ENCODE results near the gene ABCD3.

Gene ABCD3

DNA sequence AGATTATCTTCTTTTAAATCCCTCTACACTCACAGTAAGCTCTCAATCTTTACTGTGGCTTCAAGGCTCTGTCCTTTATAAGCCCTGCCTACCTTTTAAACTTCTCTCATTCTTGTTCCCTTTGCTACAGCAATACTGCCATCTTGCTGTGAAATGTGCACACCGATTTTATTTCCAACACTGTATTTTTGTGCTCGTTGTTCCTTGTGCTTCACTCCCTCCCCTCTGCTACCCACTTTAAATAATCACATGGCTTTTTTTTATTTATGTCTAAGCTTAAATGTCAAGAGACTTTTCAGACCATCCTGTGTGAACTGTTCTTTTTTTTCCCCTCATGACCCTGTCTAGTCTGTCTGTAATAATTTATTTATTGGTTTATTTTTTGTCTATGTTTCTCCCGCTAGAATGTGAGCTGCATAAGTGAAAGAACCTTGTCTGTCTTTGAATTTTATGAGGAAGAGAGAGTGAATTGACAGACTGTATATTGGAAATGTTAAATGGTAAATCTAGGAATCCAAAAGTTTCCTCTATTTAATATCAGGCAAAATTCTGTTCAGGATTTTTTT lies 45.7 kb downstream of the ABCD3 start:
- no peaks in the 10 kb centered on the region for H3K9me3 Mint-ChIP-seq (ENCODE audit: low read depth)
- no peak overlapping the region for H3K27ac Mint-ChIP-seq
- H3K36me3 Mint-ChIP-seq: peaks cover 18% of the 10 kb centered on the region
- no peaks in the 10 kb centered on the region for H3K27me3 Mint-ChIP-seq
- H3K4me3 Mint-ChIP-seq: no peak overlapping the region
- peaks cover 7% of the 10 kb centered on the region for H3K4me1 Mint-ChIP-seq (ENCODE audit: low read depth)

DNA sequence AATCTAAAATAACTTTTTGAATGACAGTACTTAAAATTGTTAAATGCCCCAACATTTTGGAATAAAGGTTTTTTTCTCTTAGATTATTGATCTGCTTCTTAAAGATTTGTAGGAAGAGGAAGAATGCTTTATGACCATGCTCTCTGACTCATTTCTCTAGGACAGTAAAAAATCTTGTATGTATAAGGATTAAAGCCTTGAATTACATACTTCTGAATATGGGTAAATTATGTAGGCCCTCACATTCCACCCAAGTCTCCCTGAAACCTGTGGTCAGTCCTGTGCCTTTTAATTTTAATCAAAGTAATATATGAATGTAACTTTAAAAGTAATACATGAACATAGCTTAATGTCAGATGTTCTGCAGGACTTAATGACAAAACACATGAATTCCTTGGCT lies 50.5 kb downstream of the ABCD3 start:
- no peaks in the 10 kb centered on the region for H3K9me3 Mint-ChIP-seq (ENCODE audit: low read depth)
- H3K27ac Mint-ChIP-seq: no peak overlapping the region
- H3K36me3 Mint-ChIP-seq: peaks cover 10% of the 10 kb centered on the region
- no peaks in the 10 kb centered on the region for H3K27me3 Mint-ChIP-seq
- peaks cover under 1% of the 10 kb centered on the region for H3K4me1 Mint-ChIP-seq (ENCODE audit: low read depth)
- no peak overlapping the region for H3K4me3 Mint-ChIP-seq

DNA sequence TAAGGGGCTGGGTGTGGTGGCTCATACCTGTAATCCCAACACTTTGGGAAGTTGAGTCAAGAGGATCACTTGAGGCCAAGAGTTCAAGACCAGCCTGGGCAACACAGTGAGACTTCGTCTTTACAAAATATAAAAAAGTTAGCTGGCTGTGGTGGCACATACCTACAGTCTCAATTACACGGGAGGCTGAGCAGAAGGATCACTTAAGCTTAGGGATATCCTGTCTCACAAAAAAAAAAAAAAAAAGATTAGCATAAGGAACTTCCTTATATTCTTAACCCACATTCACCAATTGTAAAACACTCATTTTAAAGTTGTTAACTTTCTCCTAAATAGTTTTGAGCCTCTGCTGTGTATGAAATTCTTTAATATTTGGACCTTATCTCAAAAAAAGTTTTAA lies 53.1 kb downstream of the ABCD3 start:
- no peak overlapping the region for H3K27ac Mint-ChIP-seq
- H3K9me3 Mint-ChIP-seq (ENCODE audit: low read depth): no peaks in the 10 kb centered on the region
- H3K4me1 Mint-ChIP-seq (ENCODE audit: low read depth): no peaks in the 10 kb centered on the region
- H3K36me3 Mint-ChIP-seq: peaks cover 12% of the 10 kb centered on the region
- no peaks in the 10 kb centered on the region for H3K27me3 Mint-ChIP-seq
- H3K4me3 Mint-ChIP-seq: no peak overlapping the region

DNA sequence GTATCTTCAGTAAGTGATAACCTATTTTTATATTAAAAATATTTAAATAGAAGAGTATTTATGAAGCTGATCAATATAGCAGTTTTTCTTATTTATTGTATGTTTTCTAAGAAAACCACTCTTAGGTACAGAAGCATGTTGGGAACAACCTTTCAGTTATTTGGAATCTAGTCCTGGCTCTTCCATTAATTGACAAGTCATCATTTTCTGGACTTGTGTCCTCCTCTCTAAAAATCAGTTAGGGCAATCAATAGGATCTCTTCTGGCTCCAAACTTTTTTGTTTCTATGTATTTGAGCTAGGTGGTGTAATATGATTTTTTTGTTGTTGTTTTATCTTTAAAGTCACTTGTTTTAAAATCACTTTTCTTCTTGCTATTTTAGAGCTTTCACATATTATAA lies 57.0 kb downstream of the ABCD3 start:
- Mint-ChIP-seq H3K27me3 (no peaks in the 10 kb centered on the region), H3K36me3 (peaks cover 4% of the 10 kb centered on the region), H3K4me3 (no peak overlapping the region), H3K9me3 (ENCODE audit: low read depth) (no peaks in the 10 kb centered on the region), H3K27ac (no peak overlapping the region), H3K4me1 (ENCODE audit: low read depth) (no peaks in the 10 kb centered on the region)

DNA sequence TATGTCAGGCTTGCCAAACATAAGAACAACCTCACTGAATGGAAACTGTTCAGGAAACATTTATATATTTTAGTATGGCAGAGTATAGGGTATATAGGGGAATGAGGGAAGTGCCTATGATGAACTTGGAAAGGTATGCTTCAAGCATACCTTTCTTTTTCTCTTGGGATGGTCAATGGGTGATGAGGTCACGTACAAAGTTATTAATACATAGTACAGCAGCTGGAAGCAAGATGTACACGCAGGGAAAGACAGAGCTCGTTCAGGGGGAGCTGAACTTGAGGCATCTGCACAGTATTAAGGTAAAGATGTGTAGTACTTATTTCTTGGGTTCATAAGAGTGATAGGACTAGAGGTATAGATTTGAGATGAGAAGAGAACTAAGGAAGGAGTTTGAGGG lies 61.5 kb downstream of the ABCD3 start:
- Mint-ChIP-seq H3K4me3 (no peak overlapping the region), H3K27ac (no peak overlapping the region), H3K4me1 (ENCODE audit: low read depth) (no peaks in the 10 kb centered on the region), H3K27me3 (no peaks in the 10 kb centered on the region), H3K36me3 (peaks cover 7% of the 10 kb centered on the region), H3K9me3 (ENCODE audit: low read depth) (no peaks in the 10 kb centered on the region)

DNA sequence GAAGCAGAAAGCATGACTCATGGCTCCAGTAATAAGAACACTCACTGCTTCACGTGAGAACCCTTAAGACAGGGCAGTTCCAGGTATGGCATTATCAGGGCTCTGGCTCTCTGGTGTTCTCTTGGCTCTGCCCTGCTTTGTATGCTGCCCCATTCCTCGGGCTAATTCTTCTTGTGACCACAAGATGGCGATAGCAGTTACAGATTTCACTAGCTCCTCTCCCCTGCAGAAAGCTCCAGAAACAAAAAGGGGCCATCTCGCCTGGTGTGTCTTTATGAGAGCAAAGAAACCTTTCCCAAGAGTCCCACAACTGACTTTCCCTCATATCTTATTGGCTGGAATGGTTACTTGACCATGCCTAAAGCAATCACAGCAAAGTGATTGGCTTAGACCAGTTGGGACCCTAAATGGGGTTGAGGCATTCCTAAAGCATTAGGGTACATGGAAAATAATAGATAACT lies 63.3 kb downstream of the ABCD3 start:
- Mint-ChIP-seq H3K27ac (no peak overlapping the region), H3K27me3 (no peaks in the 10 kb centered on the region), H3K4me3 (no peak overlapping the region), H3K4me1 (ENCODE audit: low read depth) (no peaks in the 10 kb centered on the region), H3K9me3 (ENCODE audit: low read depth) (no peaks in the 10 kb centered on the region), H3K36me3 (peaks cover 5% of the 10 kb centered on the region)

DNA sequence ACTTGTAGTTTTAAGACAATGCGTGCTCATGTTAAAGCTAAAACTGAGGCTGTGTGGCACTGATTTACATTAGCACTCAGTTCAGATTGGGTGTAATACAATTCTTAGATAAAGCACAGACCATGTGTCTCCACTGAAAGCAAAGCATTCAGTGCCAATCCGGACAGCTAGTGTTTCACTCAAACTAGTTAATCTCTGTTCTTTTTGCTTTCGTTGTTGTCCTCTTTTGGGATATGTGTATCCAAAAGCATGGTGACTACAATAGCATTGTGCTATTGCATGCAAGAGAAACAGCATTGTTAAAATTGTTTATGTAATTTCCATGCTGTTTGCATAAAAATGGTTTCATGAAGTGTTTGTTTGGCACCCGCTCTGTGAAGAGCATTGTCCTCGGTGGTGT lies 68.8 kb downstream of the ABCD3 start:
- H3K27ac Mint-ChIP-seq: no peak overlapping the region
- no peaks in the 10 kb centered on the region for H3K27me3 Mint-ChIP-seq
- no peak overlapping the region for H3K4me3 Mint-ChIP-seq
- H3K9me3 Mint-ChIP-seq (ENCODE audit: low read depth): no peaks in the 10 kb centered on the region
- peaks cover 33% of the 10 kb centered on the region for H3K36me3 Mint-ChIP-seq
- H3K4me1 Mint-ChIP-seq (ENCODE audit: low read depth): peaks cover 4% of the 10 kb centered on the region

DNA sequence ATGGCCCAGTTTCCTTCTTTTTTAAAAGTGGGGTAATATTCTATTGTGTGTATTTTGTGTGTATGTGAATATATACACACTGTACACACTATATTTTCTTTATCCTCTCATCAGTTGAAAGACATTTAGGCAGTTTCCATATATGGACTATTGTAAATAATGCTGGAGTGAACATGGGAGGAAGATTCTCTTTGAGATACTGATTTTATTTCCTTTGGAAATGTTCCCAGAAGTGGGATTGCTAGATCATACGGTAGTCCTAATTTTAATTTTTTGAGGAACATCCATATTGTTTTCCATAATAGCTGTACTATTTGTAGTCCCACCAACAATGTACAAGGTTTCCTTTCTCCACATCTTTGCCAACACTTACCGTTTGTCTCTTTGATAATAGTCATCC lies 72.4 kb downstream of the ABCD3 start:
- Mint-ChIP-seq H3K4me1 (ENCODE audit: low read depth) (peaks cover 4% of the 10 kb centered on the region), H3K27ac (no peak overlapping the region), H3K27me3 (no peaks in the 10 kb centered on the region), H3K4me3 (no peak overlapping the region), H3K9me3 (ENCODE audit: low read depth) (no peaks in the 10 kb centered on the region), H3K36me3 (peaks cover 38% of the 10 kb centered on the region)

DNA sequence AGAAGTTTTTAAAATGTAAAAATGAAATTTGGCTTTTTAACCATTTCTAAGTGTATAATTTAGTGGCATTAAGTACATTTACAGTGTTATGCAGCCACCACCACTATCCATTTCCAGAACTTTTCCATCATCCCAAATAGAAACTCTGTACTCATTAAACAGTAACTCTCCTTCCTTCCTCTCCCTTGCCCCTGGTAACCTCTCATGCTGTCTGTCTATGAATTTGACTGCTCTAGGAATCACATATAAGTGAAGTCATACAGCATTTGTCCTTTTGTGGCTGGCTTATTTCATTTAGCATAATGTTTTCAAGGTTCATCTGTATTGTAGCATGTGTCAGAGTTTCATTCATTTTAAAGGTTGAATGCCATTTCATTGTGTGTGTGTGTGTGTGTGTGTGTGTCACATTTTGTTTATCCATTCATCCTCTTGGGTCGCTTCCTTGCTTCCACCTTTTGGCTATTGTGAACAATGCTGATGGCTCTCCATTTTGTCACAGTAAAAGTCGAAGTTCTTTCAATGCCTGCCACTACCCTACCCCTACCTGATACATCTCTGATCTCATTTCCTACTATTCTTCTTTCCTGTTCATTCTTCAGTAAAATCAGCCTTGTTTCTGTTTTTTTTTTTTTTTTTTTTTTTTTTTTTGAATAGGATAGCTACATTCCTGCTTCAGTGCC lies 78.0 kb downstream of the ABCD3 start:
- Mint-ChIP-seq H3K36me3 (peaks cover 27% of the 10 kb centered on the region), H3K9me3 (ENCODE audit: low read depth) (no peaks in the 10 kb centered on the region), H3K4me1 (ENCODE audit: low read depth) (no peaks in the 10 kb centered on the region), H3K4me3 (no peak overlapping the region), H3K27me3 (no peaks in the 10 kb centered on the region), H3K27ac (no peak overlapping the region)

DNA sequence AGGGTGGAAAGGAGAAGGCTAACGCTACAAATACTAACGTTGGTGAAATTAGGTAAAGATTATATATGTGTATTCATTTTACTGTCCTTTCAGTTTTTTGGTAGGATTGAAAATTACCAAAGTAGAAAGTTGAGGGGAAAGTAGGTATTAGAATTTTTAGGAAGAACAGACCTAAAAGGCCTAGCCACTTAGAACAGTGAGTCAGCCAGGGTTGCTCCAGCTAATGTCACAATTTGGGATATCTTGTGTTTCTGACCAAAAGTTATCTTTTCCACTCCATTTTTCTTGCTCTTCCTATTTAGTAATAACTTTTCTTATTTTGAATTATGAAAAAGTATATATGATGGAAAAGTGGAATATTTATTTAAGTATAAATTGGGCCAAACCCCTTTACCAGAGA lies 83.2 kb downstream of the ABCD3 start:
- Mint-ChIP-seq H3K4me3 (no peak overlapping the region), H3K4me1 (ENCODE audit: low read depth) (no peaks in the 10 kb centered on the region), H3K27ac (no peak overlapping the region), H3K9me3 (ENCODE audit: low read depth) (peaks cover 4% of the 10 kb centered on the region), H3K27me3 (no peaks in the 10 kb centered on the region), H3K36me3 (peaks cover 40% of the 10 kb centered on the region)

DNA sequence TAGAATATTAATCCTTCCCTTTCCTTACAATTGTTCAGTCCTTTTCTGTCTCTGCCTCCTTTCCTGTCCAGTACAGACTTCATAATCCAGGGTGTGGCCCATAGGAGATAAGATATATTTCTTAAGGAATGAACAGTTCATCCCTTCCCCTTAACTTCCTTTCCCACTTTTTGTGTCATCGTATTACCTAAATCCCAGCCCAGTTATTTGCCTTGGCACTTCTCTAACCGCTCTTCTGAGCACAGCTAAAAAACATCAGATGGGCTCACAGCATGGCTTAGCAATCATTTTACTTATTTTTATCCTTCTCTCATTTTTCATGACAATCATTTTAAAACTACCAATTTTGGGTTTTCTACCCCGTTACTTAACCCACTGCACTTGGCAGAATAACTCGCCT lies 83.7 kb downstream of the ABCD3 start:
- peaks cover 41% of the 10 kb centered on the region for H3K36me3 Mint-ChIP-seq
- H3K27ac Mint-ChIP-seq: no peak overlapping the region
- no peaks in the 10 kb centered on the region for H3K27me3 Mint-ChIP-seq
- H3K9me3 Mint-ChIP-seq (ENCODE audit: low read depth): peaks cover 4% of the 10 kb centered on the region
- H3K4me1 Mint-ChIP-seq (ENCODE audit: low read depth): no peaks in the 10 kb centered on the region
- H3K4me3 Mint-ChIP-seq: no peak overlapping the region

DNA sequence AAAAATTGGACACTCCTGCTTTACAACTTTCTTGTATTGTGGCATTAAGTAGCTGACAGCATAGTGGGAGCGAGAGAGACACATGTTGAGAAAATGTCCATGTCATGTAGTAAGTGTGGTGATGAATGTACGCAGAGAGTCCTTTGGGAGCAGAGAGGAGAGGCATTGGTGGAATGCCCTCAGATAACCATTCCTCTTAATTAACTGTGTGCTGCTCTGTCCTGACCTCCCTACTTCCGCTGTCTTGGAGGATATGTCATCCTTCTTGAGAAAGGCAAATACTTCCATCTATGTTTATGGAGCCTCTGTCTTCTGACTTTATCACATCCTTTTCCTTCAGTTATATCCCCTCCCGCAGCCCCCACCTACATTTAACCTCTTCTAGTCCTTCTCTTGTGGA lies 85.0 kb downstream of the ABCD3 start:
- no peak overlapping the region for H3K4me3 Mint-ChIP-seq
- peaks cover 41% of the 10 kb centered on the region for H3K36me3 Mint-ChIP-seq
- H3K4me1 Mint-ChIP-seq (ENCODE audit: low read depth): no peaks in the 10 kb centered on the region
- peaks cover 4% of the 10 kb centered on the region for H3K9me3 Mint-ChIP-seq (ENCODE audit: low read depth)
- no peaks in the 10 kb centered on the region for H3K27me3 Mint-ChIP-seq
- H3K27ac Mint-ChIP-seq: no peak overlapping the region

DNA sequence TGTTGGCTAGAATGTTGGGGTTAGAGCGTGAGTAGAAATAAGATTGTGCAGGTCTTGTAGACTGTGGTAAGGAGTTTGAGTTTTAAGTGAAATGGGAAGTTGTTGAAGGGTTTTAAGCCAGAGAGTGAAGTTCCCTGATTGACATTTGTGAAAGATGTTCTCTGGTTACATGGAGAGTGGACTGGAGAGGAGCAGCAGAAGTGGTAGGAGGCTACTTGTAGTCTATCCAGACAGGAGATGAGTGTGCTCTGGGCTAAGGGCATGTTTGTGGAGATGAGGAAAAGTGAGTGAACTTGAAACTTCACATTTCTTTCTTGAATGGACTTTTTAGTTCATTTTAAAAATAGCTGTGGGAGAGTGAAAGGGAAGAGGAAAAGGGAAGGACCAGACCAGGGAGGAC lies 86.4 kb downstream of the ABCD3 start:
- Mint-ChIP-seq H3K4me3 (no peak overlapping the region), H3K27ac (peak overlapping the region; percentile 30)

DNA sequence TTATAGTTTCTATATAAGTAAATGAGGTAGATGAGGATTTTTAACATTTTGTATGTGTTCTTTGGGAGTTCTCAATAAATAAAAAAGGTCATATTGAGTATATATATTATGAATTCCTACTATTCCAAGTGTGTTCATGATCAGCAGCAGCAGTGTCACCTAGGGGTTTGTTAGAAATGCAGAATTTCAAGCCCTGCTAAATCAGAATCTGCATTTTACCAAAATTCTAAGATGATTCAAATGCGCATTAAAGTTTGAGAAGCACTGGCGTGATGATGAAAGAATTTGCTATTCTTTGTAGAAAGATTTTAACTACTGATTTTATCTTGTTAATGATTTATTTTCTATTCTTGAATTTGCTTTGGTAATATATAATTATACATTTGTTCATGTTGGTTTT lies 94.6 kb downstream of the ABCD3 start:
- no peaks in the 10 kb centered on the region for H3K4me1 Mint-ChIP-seq (ENCODE audit: low read depth)
- H3K36me3 Mint-ChIP-seq: peaks cover 19% of the 10 kb centered on the region
- H3K27ac Mint-ChIP-seq: no peak overlapping the region
- no peaks in the 10 kb centered on the region for H3K9me3 Mint-ChIP-seq (ENCODE audit: low read depth)
- H3K4me3 Mint-ChIP-seq: no peak overlapping the region
- H3K27me3 Mint-ChIP-seq: no peaks in the 10 kb centered on the region

More for the DNA sequence above, 86.4 kb downstream of the ABCD3 start:
- Mint-ChIP-seq H3K36me3 (peaks cover 39% of the 10 kb centered on the region), H3K9me3 (ENCODE audit: low read depth) (peaks cover 4% of the 10 kb centered on the region), H3K27me3 (no peaks in the 10 kb centered on the region), H3K4me1 (ENCODE audit: low read depth) (no peaks in the 10 kb centered on the region)

DNA sequence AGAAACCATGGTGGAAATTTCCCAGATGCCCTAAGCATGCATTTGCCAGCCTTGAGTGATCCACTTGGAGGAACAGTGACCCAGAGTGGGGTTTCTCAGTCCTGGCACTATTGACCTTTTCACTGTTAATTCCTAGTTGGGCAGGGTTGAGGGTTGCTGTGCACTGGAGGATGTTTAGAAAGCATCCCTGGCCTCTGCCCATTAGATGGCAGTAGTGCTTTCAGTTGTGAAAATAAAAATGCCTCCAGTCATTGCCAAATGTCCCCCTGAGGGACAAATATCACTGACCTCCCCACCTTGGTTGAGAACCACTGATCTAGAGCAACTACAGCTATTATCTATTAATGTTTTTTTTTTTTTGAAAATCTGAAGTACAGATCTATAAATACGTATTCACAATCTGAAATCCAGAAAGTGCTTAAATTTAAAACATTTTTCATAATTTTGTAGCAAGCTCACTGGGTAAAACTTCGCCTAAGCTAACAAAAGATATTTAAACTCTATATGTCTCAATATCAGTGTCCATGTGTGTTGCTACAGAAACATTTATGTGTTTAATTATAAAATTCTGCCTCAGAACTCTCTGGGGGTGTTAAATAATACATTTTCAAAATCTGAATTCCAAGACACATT lies 96.0 kb downstream of the ABCD3 start:
- Mint-ChIP-seq H3K27me3 (no peaks in the 10 kb centered on the region), H3K4me1 (ENCODE audit: low read depth) (no peaks in the 10 kb centered on the region), H3K36me3 (peaks cover 17% of the 10 kb centered on the region), H3K4me3 (no peak overlapping the region), H3K9me3 (ENCODE audit: low read depth) (no peaks in the 10 kb centered on the region), H3K27ac (no peak overlapping the region)

Data from activated naive CD8-positive, alpha-beta T cell (primary cell).